Measurements from ENCODE around the gene SIGLEC15. TPM values are rescaled to one million over a fixed set of nuclear protein-coding genes. Genes with fewer than 3 reads are reported as not detected.
"Not testable (repeated sequence)": the region's sequence is repeated elsewhere in the genome, so short reads cannot be mapped to it uniquely, and the experiment has no call there.

The SIGLEC15 gene
- total RNA-seq, 1 donor from 2014 or later, result 0.26 TPM

GRCh38 chr18:45821711-45822110 lies 3.8 kb upstream of the SIGLEC15 start:
- no peaks in the 10 kb centered on the region for H3K36me3 ChIP-seq (ENCODE audit: control insufficient read depth, insufficient read depth, low read length)
- no peak overlapping the region for H3K4me3 ChIP-seq (ENCODE audit: low read depth, low read length)
- H3K27me3 ChIP-seq (ENCODE audit: control insufficient read depth, insufficient read depth, low read length), result no peaks in the 10 kb centered on the region
- DNase-seq (ENCODE audit: low read depth) (no peak), FAIRE-seq (no peak)
- no peak for TF ChIP-seq CTCF (IDR thresholded peaks at IDR 0.05; ENCODE audit: insufficient read depth, low read length, severe bottlenecking)

GRCh38 chr18:45826084-45826483 lies 609 bp downstream of the SIGLEC15 start:
- Histone ChIP-seq H3K4me3 (ENCODE audit: low read depth, low read length) (no peak overlapping the region), H3K36me3 (ENCODE audit: control insufficient read depth, insufficient read depth, low read length) (no peaks in the 10 kb centered on the region), H3K27me3 (ENCODE audit: control insufficient read depth, insufficient read depth, low read length) (no peaks in the 10 kb centered on the region)
- no peak for FAIRE-seq
- no peak for DNase-seq (ENCODE audit: low read depth)
- no peak for TF ChIP-seq CTCF (IDR thresholded peaks at IDR 0.05; ENCODE audit: insufficient read depth, low read length, severe bottlenecking)

GRCh38 chr18:45826716-45827115 lies 1.2 kb downstream of the SIGLEC15 start:
- DNase-seq (ENCODE audit: low read depth); FAIRE-seq; H3K27me3 ChIP-seq (ENCODE audit: control insufficient read depth, insufficient read depth, low read length); H3K36me3 ChIP-seq (ENCODE audit: control insufficient read depth, insufficient read depth, low read length); H3K4me3 ChIP-seq (ENCODE audit: low read depth, low read length): not testable (repeated sequence)

GRCh38 chr18:45828917-45829811 lies 3.7 kb downstream of the SIGLEC15 start:
- H3K4me3 ChIP-seq (ENCODE audit: low read depth, low read length), result no peak overlapping the region
- FAIRE-seq (no peak), DNase-seq (ENCODE audit: low read depth) (no peak)
- no peaks in the 10 kb centered on the region for H3K36me3 ChIP-seq (ENCODE audit: control insufficient read depth, insufficient read depth, low read length)
- TF ChIP-seq CTCF (IDR thresholded peaks at IDR 0.05; ENCODE audit: insufficient read depth, low read length, severe bottlenecking), result no peak
- no peaks in the 10 kb centered on the region for H3K27me3 ChIP-seq (ENCODE audit: control insufficient read depth, insufficient read depth, low read length)

- no peak for TF ChIP-seq CTCF (IDR thresholded peaks at IDR 0.05; ENCODE audit: insufficient read depth, low read length, severe bottlenecking)
- FAIRE-seq (no peak), DNase-seq (ENCODE audit: low read depth) (no peak)
- H3K36me3 ChIP-seq (ENCODE audit: control insufficient read depth, insufficient read depth, low read length), result no peaks in the 10 kb centered on the region
- H3K27me3 ChIP-seq (ENCODE audit: control insufficient read depth, insufficient read depth, low read length), result no peaks in the 10 kb centered on the region
- no peak overlapping the region for H3K4me3 ChIP-seq (ENCODE audit: low read depth, low read length)
Measured at GRCh38 chr18:45829855-45830254, 4.4 kb downstream of the SIGLEC15 start.

GRCh38 chr18:45830917-45831316 lies 5.4 kb downstream of the SIGLEC15 start:
- DNase-seq (ENCODE audit: low read depth), result no peak
- no peaks in the 10 kb centered on the region for H3K27me3 ChIP-seq (ENCODE audit: control insufficient read depth, insufficient read depth, low read length)
- no peak for FAIRE-seq
- no peaks in the 10 kb centered on the region for H3K36me3 ChIP-seq (ENCODE audit: control insufficient read depth, insufficient read depth, low read length)
- no peak for TF ChIP-seq CTCF (IDR thresholded peaks at IDR 0.05; ENCODE audit: insufficient read depth, low read length, severe bottlenecking)
- no peak overlapping the region for H3K4me3 ChIP-seq (ENCODE audit: low read depth, low read length)

Data from bronchial epithelial cell (primary cell).